Neural cell (in vitro differentiated cells): ENCODE measurements around the gene PTN.
"Not testable (repeated sequence)": the region's sequence is repeated elsewhere in the genome, so short reads cannot be mapped to it uniquely, and the experiment has no call there.

Experiments
- CTCF ChIP-seq: fragments of 450-650 bp; IDR thresholded peaks from 2 replicates; pipeline ENCODE4 v1.5.1; 2014; ENCODE audit warnings: antibody characterized with exemption, mild to moderate bottlenecking, moderate library complexity; ENCODE audit not compliant: poor library complexity, severe bottlenecking
- EP300 ChIP-seq: fragments of 450-650 bp; conservative IDR thresholded peaks from 2 replicates; pipeline ENCODE4 v1.6.1; 2014; ENCODE audit warnings: antibody characterized with exemption, mild to moderate bottlenecking, moderate library complexity; ENCODE audit not compliant: poor library complexity, severe bottlenecking
- EZH2 ChIP-seq: fragments of 200-600, 300-800 bp; shearing (Covaris generic), sonication (generic); IDR thresholded peaks from 2 replicates; pipeline ENCODE4 v1.6.1; 2014; ENCODE audit warnings: antibody characterized with exemption, low read length, borderline replicate concordance, mild to moderate bottlenecking; ENCODE audit not compliant: insufficient read depth, poor library complexity, severe bottlenecking
- RAD21 ChIP-seq: fragments of 450-650 bp; conservative IDR thresholded peaks from 2 replicates; pipeline ENCODE4 v1.6.1; 2014; ENCODE audit warnings: antibody characterized with exemption, mild to moderate bottlenecking, moderate library complexity

GRCh38 chr7:137239186-137239585 is 104.3 kb downstream of the PTN start:
- not testable (repeated sequence) for TF ChIP-seq CTCF, RAD21, EP300, EZH2
